ES-I3 (cell line): Measurements from ENCODE around the gene CDH4.

Experiments
- H3K36me3 ChIP-seq: 2 replicates; pipeline ENCODE4 v1.6.1; 2013; ENCODE audit warnings: mild to moderate bottlenecking, low read length, control low read depth, moderate library complexity; ENCODE audit not compliant: insufficient read depth
- H3K4me1 ChIP-seq: 2 replicates; pipeline ENCODE4 v1.6.1; 2013; ENCODE audit warnings: mild to moderate bottlenecking, control low read depth, low read length; ENCODE audit not compliant: insufficient read depth
- H3K9ac ChIP-seq: 2 replicates; pipeline ENCODE4 v1.6.1; 2013; ENCODE audit warnings: low read depth, mild to moderate bottlenecking, low read length, moderate library complexity
- H3K9me3 ChIP-seq: 2 replicates; pipeline ENCODE4 v1.6.1; 2013; ENCODE audit warnings: mild to moderate bottlenecking, low read length, moderate library complexity; ENCODE audit not compliant: control insufficient read depth, insufficient read depth

CDH4 gene

GRCh38 chr20:61765081-61765870, 513.2 kb downstream of the CDH4 start:
- Histone ChIP-seq H3K4me1 (no peaks in the 10 kb centered on the region), H3K9me3 (no peaks in the 10 kb centered on the region), H3K36me3 (no peaks in the 10 kb centered on the region), H3K9ac (no peak overlapping the region)

GRCh38 chr20:61765871-61766654, 514.0 kb downstream of the CDH4 start:
- H3K9me3 ChIP-seq = no peaks in the 10 kb centered on the region
- H3K36me3 ChIP-seq = no peaks in the 10 kb centered on the region
- H3K4me1 ChIP-seq = no peaks in the 10 kb centered on the region
- H3K9ac ChIP-seq = no peak overlapping the region

- Histone ChIP-seq H3K9me3 (no peaks in the 10 kb centered on the region), H3K4me1 (no peaks in the 10 kb centered on the region), H3K36me3 (no peaks in the 10 kb centered on the region), H3K9ac (no peak overlapping the region)
These were observed 515.0 kb downstream of the CDH4 start for GRCh38 chr20:61766921-61767610.

- Histone ChIP-seq H3K36me3 (no peaks in the 10 kb centered on the region), H3K9me3 (no peaks in the 10 kb centered on the region), H3K9ac (no peak overlapping the region), H3K4me1 (no peaks in the 10 kb centered on the region)
These were observed 515.9 kb downstream of the CDH4 start for GRCh38 chr20:61767761-61768494.

- no peaks in the 10 kb centered on the region for H3K4me1 ChIP-seq
- H3K36me3 ChIP-seq = no peaks in the 10 kb centered on the region
- H3K9ac ChIP-seq = no peak overlapping the region
- H3K9me3 ChIP-seq = no peaks in the 10 kb centered on the region
These were observed 516.7 kb downstream of the CDH4 start for GRCh38 chr20:61768571-61769285.

- Histone ChIP-seq H3K4me1 (no peaks in the 10 kb centered on the region), H3K9me3 (no peaks in the 10 kb centered on the region), H3K36me3 (no peaks in the 10 kb centered on the region), H3K9ac (no peak overlapping the region)
These were observed 517.3 kb downstream of the CDH4 start for GRCh38 chr20:61769286-61769832.

GRCh38 chr20:61770113-61770585, 518.1 kb downstream of the CDH4 start:
- Histone ChIP-seq H3K9me3 (no peaks in the 10 kb centered on the region), H3K4me1 (no peaks in the 10 kb centered on the region), H3K36me3 (no peaks in the 10 kb centered on the region), H3K9ac (no peak overlapping the region)

GRCh38 chr20:61771805-61772350, 519.8 kb downstream of the CDH4 start:
- no peaks in the 10 kb centered on the region for H3K36me3 ChIP-seq
- no peaks in the 10 kb centered on the region for H3K4me1 ChIP-seq
- H3K9ac ChIP-seq = no peak overlapping the region
- no peaks in the 10 kb centered on the region for H3K9me3 ChIP-seq

- Histone ChIP-seq H3K36me3 (no peaks in the 10 kb centered on the region), H3K9ac (no peak overlapping the region), H3K9me3 (no peaks in the 10 kb centered on the region), H3K4me1 (no peaks in the 10 kb centered on the region)
These were observed 521.0 kb downstream of the CDH4 start for GRCh38 chr20:61772828-61773631.

- no peaks in the 10 kb centered on the region for H3K9me3 ChIP-seq
- no peaks in the 10 kb centered on the region for H3K4me1 ChIP-seq
- H3K9ac ChIP-seq = no peak overlapping the region
- no peaks in the 10 kb centered on the region for H3K36me3 ChIP-seq
These were observed 522.0 kb downstream of the CDH4 start for GRCh38 chr20:61773926-61774587.

GRCh38 chr20:61775423-61775822, 523.4 kb downstream of the CDH4 start:
- H3K36me3 ChIP-seq = no peaks in the 10 kb centered on the region
- no peaks in the 10 kb centered on the region for H3K9me3 ChIP-seq
- H3K9ac ChIP-seq = no peak overlapping the region
- no peaks in the 10 kb centered on the region for H3K4me1 ChIP-seq

GRCh38 chr20:61776491-61777075, 524.5 kb downstream of the CDH4 start:
- Histone ChIP-seq H3K4me1 (no peaks in the 10 kb centered on the region), H3K36me3 (no peaks in the 10 kb centered on the region), H3K9me3 (0 out of 2 replicates have a peak, but pooled peaks cover 3% of the 10 kb centered on the region), H3K9ac (no peak overlapping the region)
